ENCODE measurements around the gene ENTPD3. TPM values are rescaled to one million over a fixed set of nuclear protein-coding genes. Genes with fewer than 3 reads are reported as not detected.

Gene ENTPD3
- total and polyA plus RNA-seq, 2 of the 13 experiments (the other 11 are each of a cell fraction or from before 2014, with no cell fraction given), result 0.07 TPM; not detected in 1

- TF ChIP-seq HIC2 (CRISPR knock-in tag; IDR thresholded peaks at IDR 0.05; ENCODE audit: low read depth) (no peak), USF2 (IDR thresholded peaks at IDR 0.05; ENCODE audit: low read depth, low read length) (no peak), USF2 (CRISPR knock-in tag; IDR thresholded peaks at IDR 0.05; ENCODE audit: borderline replicate concordance) (peak; percentile 36; the same call in 1 of the 2 replicates), ZNF550 (CRISPR knock-in tag; IDR thresholded peaks at IDR 0.05; ENCODE audit: borderline replicate concordance) (no peak), ZNF343 (CRISPR knock-in tag; IDR thresholded peaks at IDR 0.05) (0 out of 2 replicates have a peak, but pooled peaks have one; percentile 16), MIXL1 (CRISPR knock-in tag; IDR thresholded peaks at IDR 0.05) (no peak; the same call in 1 of the 2 replicates), ZNF691 (CRISPR knock-in tag; IDR thresholded peaks at IDR 0.05; ENCODE audit: borderline replicate concordance, low read depth) (no peak), PHF5A (CRISPR knock-in tag; IDR thresholded peaks at IDR 0.05; ENCODE audit: low read depth, unreplicated experiment) (no peak), ISL2 (CRISPR knock-in tag; IDR thresholded peaks at IDR 0.05) (peak; percentile 25; the same call in 1 of the 2 replicates), HCFC1 (IDR thresholded peaks at IDR 0.05; ENCODE audit: low read depth, low read length) (peak; percentile 67; the same call in 1 of the 2 replicates), ATRX (CRISPR knock-in tag; IDR thresholded peaks at IDR 0.05; ENCODE audit: borderline replicate concordance) (no peak), HNRNPK (IDR thresholded peaks at IDR 0.05; ENCODE audit: low read depth, low read length, poor library complexity, severe bottlenecking) (no peak), ZBTB1 (CRISPR knock-in tag; IDR thresholded peaks at IDR 0.05; ENCODE audit: borderline replicate concordance) (no peak), PHF8 (CRISPR knock-in tag; IDR thresholded peaks at IDR 0.05) (peak; percentile 86), FOXA3 (CRISPR knock-in tag; IDR thresholded peaks at IDR 0.05) (peak; percentile 48), ZNF615 (CRISPR knock-in tag; IDR thresholded peaks at IDR 0.05; ENCODE audit: borderline replicate concordance) (no peak), IKZF5 (CRISPR knock-in tag; IDR thresholded peaks at IDR 0.05) (peak; percentile 92), HNRNPL (IDR thresholded peaks at IDR 0.05; ENCODE audit: low read depth, low read length) (no peak), TMF1 (CRISPR knock-in tag; IDR thresholded peaks at IDR 0.05; ENCODE audit: low read depth) (no peak), HOXA5 (CRISPR knock-in tag; IDR thresholded peaks at IDR 0.05) (no peak), ELK4 (CRISPR knock-in tag; IDR thresholded peaks at IDR 0.05; ENCODE audit: borderline replicate concordance) (no peak), ZNF607 (CRISPR knock-in tag; IDR thresholded peaks at IDR 0.05; ENCODE audit: borderline replicate concordance) (peak; percentile 88; the same call in 1 of the 2 replicates), ESRRA (CRISPR knock-in tag; IDR thresholded peaks at IDR 0.05; ENCODE audit: low read depth) (no peak; the same call in 1 of the 2 replicates)
These were observed 66.1 kb downstream of the ENTPD3 start (continued) for GRCh38 chr3:40452876-40453730.
